HL-60/S4 treated with retinoic acid at 250 ng/mL for 4 days and 3 days (cell line): ENCODE measurements around the gene C4A.
"Not testable (repeated sequence)": the region's sequence is repeated elsewhere in the genome, so short reads cannot be mapped to it uniquely, and the experiment has no call there.

Experiments
- in situ Hi-C: fragments of 300-500 bp; cut with MboI; formaldehyde crosslinking; loops from 2 replicates; pipeline ENCODE4 v1.7.0; 2022; ENCODE audit warnings: low sequenced_read_pairs

C4A gene

DNA sequence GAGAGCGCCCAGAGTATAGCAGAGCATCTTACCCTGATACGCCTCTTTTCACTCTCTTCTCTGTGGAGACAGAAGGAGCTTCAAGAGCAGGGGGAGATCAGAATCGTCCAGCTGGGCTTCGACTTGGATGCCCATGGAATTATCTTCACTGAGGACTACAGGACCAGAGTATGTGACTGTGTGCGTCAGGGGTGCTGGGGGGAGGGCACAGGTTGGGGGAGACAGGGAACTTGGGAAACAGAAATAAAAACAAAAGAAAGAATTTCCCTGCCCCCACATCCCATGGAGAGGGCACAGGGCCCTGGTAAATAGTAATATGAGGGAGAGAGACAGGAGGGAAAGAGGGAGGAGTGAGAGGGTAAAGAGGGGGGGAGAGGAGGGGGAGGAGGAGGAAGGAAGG, 3.0 kb upstream of the C4A start:
- in situ Hi-C loops, result no loop called here

DNA sequence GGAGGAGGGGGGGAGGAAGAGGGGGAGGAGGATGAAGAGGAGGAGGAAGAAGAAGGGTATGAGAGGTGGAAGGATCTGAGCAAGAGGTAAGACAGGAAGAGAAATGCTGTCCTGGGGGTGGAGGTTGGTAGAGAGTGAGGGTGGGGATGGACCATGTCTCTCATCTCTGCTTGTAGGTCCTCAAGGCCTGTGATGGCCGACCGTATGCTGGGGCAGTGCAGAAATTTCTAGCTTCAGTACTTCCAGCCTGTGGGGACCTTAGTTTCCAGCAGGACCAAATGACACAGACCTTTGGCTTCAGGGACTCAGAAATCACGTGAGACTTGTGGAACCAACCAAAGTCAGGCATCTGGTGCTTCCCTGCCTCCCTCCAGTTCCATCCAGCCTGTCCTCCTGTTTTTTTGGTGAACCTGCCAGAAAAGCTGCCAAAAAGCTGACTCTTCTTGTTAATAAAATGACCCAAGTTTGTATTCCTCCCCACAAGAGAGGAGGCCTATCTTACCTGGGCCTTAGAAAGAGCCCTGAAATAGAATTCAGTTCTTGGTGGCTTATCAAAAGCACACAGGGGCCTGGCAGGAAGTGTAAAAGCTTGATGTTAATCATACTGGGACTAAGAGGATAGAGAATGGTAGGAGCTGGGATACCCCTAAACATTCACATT, 2.5 kb upstream of the C4A start:
- in situ Hi-C loops, result no loop called here

DNA sequence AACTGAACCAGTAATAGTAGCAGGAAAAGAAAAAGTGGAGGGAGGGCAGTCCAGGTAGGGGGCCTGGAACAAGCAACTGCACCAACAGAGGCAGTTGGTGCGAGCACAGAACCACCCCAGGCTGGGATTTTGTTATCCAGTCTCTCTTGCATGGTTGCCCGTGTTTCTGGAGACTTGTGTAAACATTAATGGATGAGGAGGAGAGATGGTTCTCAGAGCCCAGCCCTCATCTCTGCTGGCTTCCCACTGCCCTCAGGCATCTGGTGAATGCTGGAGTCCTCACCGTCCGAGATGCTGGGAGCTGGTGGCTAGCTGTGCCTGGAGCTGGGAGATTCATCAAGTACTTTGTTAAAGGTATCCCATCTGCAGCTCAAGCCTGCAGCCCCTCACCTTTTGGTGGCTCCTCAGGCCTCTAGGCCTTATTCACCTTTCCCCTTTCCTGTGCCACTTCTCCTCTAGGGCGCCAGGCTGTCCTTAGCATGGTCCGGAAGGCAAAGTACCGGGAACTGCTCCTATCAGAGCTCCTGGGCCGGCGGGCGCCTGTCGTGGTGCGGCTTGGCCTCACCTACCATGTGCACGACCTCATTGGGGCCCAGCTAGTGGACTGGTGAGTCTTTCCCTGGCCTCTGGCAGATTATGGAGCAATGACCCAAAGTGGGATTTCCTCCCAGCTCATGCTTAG, 1.5 kb upstream of the C4A start:
- in situ Hi-C loops, result not testable (repeated sequence)

DNA sequence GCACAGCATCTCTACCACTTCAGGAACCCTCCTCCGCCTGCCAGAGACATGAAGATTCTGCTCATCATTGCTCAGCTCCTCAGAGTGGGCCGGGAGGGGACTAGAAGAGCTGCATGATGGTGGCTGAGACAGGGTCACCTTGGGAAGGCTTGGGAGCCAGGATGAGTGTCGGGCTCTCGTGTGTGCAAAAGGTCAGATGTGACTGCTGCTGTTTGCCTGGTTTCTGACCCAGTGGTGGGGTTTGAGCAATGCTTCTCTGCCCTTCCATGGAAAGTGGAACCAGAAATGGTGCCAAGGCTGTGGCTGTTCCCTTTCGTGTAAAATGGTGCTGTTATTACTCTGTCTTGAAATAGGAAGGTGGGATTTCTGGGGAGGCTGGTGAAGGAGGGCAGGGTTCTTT, 859 bp upstream of the C4A start:
- in situ Hi-C loops, result not testable (repeated sequence)

DNA sequence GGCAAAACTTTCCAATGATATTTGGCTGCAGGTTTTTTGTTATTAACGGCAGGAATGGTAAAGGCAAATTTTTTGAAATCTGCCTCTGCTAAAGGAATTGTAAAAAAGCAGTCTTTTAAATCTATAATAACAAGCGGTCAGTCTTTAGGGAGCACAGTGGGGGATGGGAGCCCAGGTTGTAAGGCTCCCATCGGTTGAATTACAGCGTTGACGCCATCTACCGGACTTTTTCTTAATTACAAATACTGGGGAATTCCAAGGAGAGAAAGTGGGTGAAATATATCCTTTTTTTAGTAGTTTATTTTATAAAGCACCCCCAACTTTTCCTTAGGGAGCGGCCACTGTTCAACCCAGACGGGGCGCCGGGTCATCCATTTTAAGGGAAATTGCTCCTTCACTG, 7.5 kb downstream of the C4A start:
- in situ Hi-C loops, result not testable (repeated sequence)

DNA sequence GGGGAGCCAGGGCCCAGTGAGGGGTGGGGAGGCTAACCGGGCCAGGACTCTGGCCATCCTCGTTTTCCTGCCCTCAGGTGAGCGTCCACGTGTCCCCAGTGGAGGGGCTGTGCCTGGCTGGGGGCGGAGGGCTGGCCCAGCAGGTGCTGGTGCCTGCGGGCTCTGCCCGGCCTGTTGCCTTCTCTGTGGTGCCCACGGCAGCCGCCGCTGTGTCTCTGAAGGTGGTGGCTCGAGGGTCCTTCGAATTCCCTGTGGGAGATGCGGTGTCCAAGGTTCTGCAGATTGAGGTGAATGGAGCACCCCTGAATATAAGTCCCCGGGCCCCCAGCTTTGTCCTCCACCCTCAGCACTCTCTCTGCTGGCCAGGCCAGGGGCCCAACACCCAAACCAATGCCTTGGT, 12.6 kb downstream of the C4A start:
- in situ Hi-C loops, result not testable (repeated sequence)

DNA sequence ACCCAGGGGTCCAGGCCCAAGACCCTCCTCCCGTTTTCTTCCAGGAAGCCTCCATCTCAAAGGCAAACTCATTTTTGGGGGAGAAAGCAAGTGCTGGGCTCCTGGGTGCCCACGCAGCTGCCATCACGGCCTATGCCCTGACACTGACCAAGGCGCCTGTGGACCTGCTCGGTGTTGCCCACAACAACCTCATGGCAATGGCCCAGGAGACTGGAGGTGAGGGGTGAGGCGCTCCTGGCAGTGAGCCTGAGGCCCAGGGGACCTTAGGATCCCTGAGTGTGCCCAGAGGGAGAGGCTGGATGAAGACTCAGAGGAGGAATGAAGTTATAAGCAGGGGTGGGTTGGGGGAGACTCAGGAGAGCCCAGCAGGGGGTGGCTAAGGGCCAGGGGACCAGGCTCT, 14.5 kb downstream of the C4A start:
- in situ Hi-C loops, result not testable (repeated sequence)

DNA sequence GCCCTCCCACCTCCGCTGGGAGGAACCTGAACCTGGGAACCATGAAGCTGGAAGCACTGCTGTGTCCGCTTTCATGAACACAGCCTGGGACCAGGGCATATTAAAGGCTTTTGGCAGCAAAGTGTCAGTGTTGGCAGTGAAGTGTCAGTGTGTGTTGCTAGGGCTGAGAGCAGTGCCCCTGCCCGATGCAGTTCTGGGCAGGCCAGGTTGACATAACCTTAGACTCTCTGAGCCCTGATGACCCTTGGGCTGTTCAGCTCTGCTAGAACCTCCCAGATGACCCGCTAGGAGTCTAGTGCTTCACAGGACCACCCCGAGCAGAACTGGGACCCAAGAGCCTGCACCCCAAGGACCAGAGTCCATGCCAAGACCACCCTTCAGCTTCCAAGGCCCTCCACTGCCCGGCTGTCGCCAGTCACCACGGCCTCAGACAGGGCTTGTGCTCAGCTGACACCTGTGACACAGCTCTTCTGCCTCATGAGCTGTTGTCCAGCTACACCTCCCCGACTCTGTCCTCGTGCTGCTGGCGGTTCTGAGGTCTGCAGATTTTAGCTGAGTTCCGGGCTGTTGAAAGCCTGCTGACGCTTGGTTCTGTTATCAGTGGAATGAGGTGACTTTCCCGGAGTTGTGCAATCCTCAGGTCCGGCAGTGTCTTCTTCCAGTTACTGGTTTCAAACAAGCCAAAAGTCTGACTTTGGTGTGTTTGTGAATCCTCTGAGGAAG, 20.9 kb downstream of the C4A start:
- in situ Hi-C loops, result not testable (repeated sequence)

DNA sequence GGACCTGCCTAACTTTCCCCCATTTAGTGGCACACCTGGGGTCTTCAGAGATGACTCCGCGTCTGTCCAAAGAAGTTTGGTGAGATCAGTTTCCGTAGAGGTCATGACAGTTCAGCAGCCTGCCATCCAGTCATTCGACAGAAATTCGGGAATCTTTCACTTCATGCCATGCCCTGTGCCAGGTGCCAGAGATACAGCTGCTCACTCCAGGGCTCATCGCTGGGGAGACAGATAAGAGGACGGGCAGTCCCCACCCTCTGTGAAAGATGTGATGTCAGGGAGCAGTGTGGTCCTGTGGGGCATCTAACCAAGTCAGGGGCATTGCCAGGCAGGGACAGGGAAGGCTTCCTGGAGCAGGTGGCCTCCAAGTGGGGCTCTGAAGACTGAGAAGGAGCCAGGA, 21.4 kb downstream of the C4A start:
- in situ Hi-C loops, result not testable (repeated sequence)

DNA sequence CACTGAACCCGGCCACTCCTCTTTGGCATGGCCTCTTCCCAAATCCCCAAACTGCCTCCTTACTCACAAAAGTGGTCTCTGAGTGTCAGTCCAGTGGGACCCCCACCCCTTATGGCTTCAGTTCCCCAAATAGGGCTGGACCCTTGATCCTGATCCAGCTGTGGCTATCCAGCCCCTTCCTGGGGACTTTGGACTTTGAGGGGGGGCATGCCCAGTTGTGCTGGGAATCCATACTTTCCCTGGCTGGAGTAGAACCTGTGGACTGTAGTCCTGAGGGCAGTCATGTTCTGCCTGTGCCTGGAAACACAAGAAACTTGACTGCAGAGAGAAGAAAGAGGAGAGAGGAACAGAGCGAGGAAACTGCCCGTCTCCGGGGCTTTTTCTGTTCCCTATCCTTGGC, 22.5 kb downstream of the C4A start:
- in situ Hi-C loops, result not testable (repeated sequence)

DNA sequence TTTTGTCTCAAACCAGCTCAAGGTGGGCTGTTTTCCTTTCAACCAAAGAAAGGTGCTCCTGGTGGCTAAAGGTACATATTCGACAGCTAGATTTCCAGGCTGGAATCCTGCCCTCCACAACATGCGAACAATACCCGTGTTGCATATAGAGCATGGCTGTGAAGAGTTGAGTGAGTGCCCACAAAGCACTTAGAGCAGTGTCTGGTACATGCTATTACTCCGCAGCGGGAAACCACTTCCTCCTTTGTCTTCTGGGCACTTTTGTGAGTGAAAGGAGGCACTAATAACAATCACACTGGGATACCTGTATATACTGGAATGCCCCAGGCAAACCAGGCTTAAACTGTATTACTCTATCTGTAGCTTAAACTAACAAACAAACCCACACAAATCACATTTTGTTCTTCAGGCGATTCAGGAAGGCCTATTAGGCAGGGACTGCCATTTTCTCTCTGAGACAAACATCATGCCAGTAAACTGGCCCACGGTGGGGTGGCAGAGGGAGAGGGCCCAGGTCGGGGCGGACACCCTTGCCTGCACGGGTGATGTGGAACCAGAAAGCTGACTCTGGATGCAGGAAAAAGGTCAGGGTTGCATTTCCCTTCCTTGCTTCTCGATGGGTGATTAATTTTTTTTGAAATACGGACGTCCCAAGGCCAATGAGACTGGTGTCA, 23.1 kb downstream of the C4A start:
- in situ Hi-C loops, result not testable (repeated sequence)

DNA sequence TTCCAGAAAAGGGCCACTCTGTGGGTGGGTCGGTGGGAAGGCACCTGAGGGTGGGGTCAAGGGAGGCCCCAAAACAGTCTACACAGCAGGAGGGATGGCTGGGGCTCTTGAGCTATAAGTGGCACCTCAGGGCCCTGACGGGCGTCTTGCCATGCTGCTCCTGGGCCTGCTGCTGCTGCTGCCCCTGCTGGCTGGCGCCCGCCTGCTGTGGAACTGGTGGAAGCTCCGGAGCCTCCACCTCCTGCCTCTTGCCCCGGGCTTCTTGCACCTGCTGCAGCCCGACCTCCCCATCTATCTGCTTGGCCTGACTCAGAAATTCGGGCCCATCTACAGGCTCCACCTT, 23.7 kb downstream of the C4A start:
- in situ Hi-C loops, result not testable (repeated sequence)

DNA sequence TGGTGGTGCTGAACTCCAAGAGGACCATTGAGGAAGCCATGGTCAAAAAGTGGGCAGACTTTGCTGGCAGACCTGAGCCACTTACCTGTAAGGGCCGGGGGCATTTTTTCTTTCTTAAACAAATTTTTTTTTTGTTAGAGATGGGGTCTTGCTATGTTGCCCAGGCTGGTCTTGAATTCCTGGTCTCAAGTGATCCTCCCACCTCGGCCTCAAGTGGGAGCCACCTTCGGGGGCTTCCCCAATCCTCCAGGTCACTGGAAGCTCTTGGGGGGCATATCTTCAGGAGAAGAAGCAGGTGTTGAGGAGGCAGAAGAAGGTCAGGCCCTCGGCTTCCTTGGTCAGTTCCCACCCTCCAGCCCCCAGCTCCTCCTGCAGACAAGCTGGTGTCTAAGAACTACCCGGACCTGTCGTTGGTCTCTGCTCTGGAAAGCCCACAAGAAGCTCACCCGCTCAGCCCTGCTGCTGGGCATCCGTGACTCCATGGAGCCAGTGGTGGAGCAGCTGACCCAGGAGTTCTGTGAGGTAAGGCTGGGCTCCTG, 24.2 kb downstream of the C4A start:
- in situ Hi-C loops, result not testable (repeated sequence)

DNA sequence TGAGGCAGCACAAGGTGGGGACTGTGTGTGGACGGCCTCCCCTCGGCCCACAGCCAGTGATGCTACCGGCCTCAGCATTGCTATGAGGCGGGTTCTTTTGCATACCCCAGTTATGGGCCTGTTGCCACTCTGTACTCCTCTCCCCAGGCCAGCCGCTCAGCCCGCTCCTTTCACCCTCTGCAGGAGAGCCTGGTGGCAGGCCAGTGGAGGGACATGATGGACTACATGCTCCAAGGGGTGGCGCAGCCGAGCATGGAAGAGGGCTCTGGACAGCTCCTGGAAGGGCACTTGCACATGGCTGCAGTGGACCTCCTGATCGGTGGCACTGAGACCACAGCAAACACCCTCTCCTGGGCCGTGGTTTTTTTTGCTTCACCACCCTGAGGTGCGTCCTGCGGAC, 25.2 kb downstream of the C4A start:
- in situ Hi-C loops, result not testable (repeated sequence)

DNA sequence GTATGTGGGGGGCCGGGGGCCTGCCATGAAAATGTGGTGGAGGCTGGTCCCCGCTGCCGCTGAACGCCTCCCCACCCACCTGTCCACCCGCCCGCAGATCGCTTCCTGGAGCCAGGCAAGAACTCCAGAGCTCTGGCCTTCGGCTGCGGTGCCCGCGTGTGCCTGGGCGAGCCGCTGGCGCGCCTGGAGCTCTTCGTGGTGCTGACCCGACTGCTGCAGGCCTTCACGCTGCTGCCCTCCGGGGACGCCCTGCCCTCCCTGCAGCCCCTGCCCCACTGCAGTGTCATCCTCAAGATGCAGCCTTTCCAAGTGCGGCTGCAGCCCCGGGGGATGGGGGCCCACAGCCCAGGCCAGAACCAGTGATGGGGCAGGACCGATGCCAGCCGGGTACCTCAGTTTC, 26.2 kb downstream of the C4A start:
- in situ Hi-C loops, result not testable (repeated sequence)

DNA sequence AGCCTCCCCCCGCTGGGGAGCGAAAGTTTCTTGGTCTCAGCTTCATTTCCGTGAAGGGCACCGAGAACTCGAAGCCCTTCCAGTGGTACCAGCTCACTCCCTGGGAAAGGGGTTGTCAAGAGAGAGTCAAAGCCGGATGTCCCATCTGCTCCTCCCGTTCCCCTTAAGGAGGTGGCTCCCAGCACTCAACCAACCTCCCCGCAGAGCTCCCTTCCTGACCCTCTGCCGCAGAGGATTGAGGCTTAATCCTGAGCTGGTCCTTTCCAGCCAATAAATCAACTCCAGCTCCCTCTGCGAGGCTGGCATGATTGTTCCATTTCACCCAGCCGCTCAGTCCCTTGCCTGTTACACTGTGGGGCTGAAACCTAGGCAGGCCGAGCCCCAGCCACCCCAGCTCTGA, 26.8 kb downstream of the C4A start:
- in situ Hi-C loops, result not testable (repeated sequence)

DNA sequence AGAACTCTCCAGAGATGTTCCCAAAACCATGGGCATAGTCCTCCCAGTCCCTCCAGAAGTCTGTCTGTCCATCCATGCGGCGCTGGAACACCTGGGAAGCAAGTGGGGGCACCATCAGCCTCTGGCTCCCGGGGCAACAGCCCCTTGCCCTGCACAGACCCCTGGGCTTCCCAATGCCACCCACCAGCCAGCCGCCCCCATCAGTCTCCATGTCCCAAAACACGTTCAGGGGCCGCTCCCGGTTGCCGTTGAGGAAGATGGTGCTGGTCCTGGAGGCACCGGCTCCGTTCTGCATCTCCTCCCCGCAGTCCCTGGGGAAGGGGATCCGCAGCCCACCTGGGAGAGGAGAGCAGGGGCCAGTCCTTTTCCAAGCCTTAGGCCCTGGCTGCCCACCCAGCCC, 27.7 kb downstream of the C4A start:
- in situ Hi-C loops, result not testable (repeated sequence)

DNA sequence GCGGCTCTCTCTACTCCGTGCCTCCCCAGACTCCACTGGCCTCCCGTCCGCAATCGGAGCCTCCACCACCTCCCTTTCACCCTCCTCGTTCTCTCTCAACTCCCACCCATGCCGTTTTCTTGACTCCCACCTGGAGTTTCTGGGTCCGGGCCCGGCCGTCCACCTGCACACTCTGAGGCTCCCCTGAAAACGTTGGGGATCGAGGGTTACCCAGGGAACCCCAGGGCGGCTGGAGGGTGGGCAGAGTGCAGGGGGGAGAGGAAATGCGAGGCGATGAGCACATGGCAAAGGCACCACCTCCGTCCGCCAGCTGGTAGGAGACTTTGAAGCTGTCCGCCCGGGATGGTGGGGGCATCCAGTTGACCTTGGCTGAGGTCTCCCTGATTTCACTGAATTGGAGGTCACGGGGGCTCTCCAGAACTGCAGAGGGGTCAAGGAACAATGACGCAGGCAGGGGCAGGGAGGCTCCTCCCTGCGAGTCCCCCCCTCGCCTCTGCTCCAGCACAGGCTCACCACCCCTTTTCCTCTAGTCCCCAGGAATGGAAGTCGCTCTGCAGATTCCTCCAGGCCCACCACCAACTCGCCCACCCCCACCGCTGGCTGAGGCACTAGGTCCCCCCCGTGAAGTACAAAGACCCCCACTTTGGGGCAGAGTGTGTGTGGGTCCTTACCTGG, 29.1 kb downstream of the C4A start:
- in situ Hi-C loops, result not testable (repeated sequence)

DNA sequence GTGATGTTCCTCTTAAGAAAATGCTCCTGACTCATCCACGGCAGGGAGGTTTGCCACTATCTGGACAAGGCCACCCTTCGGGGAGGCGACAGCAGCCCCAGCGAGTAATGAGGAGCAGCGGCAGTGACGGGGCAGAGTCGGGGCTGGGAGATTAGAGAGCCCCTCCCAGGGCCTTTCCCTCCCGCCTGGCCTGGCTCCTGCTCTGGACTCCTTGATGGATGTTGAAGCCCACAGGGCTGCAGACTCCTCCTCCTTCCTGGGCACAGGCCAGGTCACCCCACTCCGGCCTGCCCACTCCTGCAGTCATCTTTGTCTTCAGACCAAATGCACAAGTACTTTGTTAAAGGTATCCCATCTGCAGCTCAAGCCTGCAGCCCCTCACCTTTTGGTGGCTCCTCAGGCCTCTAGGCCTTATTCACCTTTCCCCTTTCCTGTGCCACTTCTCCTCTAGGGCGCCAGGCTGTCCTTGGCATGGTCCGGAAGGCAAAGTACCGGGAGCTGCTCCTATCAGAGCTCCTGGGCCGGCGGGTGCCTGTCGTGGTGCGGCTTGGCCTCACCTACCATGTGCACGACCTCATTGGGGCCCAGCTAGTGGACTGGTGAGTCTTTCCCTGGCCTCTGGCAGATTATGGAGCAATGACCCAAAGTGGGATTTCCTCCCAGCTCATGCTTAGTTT, 31.2 kb downstream of the C4A start:
- in situ Hi-C loops, result not testable (repeated sequence)

DNA sequence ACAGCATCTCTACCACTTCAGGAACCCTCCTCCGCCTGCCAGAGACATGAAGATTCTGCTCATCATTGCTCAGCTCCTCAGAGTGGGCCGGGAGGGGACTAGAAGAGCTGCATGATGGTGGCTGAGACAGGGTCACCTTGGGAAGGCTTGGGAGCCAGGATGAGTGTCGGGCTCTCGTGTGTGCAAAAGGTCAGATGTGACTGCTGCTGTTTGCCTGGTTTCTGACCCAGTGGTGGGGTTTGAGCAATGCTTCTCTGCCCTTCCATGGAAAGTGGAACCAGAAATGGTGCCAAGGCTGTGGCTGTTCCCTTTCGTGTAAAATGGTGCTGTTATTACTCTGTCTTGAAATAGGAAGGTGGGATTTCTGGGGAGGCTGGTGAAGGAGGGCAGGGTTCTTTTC, 31.9 kb downstream of the C4A start:
- in situ Hi-C loops, result not testable (repeated sequence)
